Activated CD4-positive, alpha-beta T cell treated with anti-CD3 and anti-CD28 coated beads, Interleukin-2, amount 50 U/mL, for 48 hours (primary cell): ENCODE data around the gene TPPP.
"Not testable (repeated sequence)": the region's sequence is repeated elsewhere in the genome, so short reads cannot be mapped to it uniquely, and the experiment has no call there.

Experiments used
- DNase-seq, 2 experiments: peaks; one replicate each; pipeline ENCODE4 v3.0.0-alpha.2; 2020

The TPPP gene

GRCh38 chr5:692529-693041 is 567 bp downstream of the TPPP start:
- DNase-seq = not testable (repeated sequence)

- no peak for DNase-seq
Observed at GRCh38 chr5:691817-692528, 1.2 kb downstream of the TPPP start.

GRCh38 chr5:691049-691448 is 2.1 kb downstream of the TPPP start:
- not testable (repeated sequence) for DNase-seq

GRCh38 chr5:690293-690692 is 2.9 kb downstream of the TPPP start:
- DNase-seq = not testable (repeated sequence)

- DNase-seq = not testable (repeated sequence)
Observed at GRCh38 chr5:688348-689010, 4.7 kb downstream of the TPPP start.

- DNase-seq = not testable (repeated sequence)
Observed at GRCh38 chr5:686936-687335, 6.2 kb downstream of the TPPP start.

GRCh38 chr5:686172-686523 is 7.0 kb downstream of the TPPP start:
- DNase-seq = not testable (repeated sequence)

- no peak for DNase-seq
Observed at GRCh38 chr5:685262-686171, 7.6 kb downstream of the TPPP start.

- DNase-seq = no peak
Observed at GRCh38 chr5:684751-685216, 8.4 kb downstream of the TPPP start.

- no peak for DNase-seq
Observed at GRCh38 chr5:683551-684481, 9.3 kb downstream of the TPPP start.

- not testable (repeated sequence) for DNase-seq
Observed at GRCh38 chr5:682651-683358, 10.3 kb downstream of the TPPP start.

GRCh38 chr5:682216-682615 is 10.9 kb downstream of the TPPP start:
- not testable (repeated sequence) for DNase-seq

- DNase-seq = not testable (repeated sequence)
Observed at GRCh38 chr5:681317-682191, 11.6 kb downstream of the TPPP start.

GRCh38 chr5:680836-681235 is 12.3 kb downstream of the TPPP start:
- not testable (repeated sequence) for DNase-seq

- not testable (repeated sequence) for DNase-seq
Observed at GRCh38 chr5:680118-680795, 12.9 kb downstream of the TPPP start.

GRCh38 chr5:679166-679895 is 13.8 kb downstream of the TPPP start:
- not testable (repeated sequence) for DNase-seq

GRCh38 chr5:678521-678920 is 14.6 kb downstream of the TPPP start:
- DNase-seq = not testable (repeated sequence)

GRCh38 chr5:677131-678101 is 15.7 kb downstream of the TPPP start:
- DNase-seq = no peak
